GM19468 (cell line): ENCODE data around the gene IL17RC.

ENCODE experiments used
- ATAC-seq: cut with Tn5 transposase; IDR thresholded peaks from one replicate; pipeline ENCODE4 v1.9.1; 2021; ENCODE audit warnings: mild to moderate bottlenecking, moderate library complexity, moderate number of reproducible peaks; ENCODE audit not compliant: unreplicated experiment; ENCODE audit errors: extremely low read depth

The IL17RC gene

DNA sequence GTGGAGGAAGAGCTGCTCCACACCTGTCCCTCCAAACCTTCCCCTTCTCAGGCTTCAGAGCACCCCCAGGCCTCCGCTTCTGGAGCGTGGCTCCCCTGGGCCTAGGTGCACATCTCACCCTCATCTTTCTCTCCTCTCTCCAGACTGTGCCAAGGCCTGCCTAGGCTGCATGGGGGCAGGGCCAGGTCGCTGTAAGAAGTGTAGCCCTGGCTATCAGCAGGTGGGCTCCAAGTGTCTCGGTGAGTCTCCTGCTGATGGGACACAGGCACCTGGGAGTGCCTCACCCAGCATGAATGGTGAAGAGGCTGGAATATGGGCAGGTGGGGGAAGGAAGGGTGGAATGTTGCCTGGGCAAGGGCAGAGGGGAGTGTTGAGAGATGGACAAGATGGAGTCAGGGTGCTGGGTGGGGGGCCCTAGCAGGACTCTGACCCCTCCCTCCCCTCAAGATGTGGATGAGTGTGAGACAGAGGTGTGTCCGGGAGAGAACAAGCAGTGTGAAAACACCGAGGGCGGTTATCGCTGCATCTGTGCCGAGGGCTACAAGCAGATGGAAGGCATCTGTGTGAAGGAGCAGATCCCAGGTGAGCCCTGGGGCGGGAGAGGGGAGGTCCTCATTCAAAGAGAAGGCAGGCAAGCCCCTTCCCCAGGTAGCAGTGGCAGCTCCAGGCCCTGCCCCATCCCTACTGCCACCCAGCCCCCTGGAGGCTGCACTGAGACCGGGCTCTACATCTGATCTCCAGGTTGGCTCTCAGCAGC, 26.2 kb downstream of the IL17RC start:
- ATAC-seq: no peak

DNA sequence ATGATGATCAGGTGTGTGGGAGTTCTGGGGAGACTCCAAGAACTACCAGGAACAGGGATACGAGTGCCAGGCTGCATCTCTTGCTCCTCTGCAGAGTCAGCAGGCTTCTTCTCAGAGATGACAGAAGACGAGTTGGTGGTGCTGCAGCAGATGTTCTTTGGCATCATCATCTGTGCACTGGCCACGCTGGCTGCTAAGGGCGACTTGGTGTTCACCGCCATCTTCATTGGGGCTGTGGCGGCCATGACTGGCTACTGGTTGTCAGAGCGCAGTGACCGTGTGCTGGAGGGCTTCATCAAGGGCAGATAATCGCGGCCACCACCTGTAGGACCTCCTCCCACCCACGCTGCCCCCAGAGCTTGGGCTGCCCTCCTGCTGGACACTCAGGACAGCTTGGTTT, 27.4 kb downstream of the IL17RC start:
- ATAC-seq: no peak

DNA sequence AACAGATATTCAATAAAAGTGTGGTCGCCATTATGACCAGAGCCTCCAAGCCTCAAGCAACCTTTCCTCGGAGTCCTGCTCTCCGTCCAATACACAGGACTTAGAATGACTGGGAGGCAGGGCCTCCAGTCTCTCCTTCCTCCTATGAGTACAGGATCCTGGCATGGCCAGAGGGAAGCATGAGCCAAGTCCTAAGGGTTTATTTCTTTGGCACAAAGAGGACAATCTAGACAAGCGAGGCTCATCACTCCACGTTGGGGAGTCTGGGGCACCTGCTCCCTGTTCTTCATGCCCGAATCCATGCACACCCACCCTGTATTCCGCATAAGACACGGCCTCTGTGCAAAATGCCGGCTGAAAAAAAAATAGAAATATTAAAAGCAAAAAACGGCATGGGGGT, 28.5 kb downstream of the IL17RC start:
- ATAC-seq: no peak

DNA sequence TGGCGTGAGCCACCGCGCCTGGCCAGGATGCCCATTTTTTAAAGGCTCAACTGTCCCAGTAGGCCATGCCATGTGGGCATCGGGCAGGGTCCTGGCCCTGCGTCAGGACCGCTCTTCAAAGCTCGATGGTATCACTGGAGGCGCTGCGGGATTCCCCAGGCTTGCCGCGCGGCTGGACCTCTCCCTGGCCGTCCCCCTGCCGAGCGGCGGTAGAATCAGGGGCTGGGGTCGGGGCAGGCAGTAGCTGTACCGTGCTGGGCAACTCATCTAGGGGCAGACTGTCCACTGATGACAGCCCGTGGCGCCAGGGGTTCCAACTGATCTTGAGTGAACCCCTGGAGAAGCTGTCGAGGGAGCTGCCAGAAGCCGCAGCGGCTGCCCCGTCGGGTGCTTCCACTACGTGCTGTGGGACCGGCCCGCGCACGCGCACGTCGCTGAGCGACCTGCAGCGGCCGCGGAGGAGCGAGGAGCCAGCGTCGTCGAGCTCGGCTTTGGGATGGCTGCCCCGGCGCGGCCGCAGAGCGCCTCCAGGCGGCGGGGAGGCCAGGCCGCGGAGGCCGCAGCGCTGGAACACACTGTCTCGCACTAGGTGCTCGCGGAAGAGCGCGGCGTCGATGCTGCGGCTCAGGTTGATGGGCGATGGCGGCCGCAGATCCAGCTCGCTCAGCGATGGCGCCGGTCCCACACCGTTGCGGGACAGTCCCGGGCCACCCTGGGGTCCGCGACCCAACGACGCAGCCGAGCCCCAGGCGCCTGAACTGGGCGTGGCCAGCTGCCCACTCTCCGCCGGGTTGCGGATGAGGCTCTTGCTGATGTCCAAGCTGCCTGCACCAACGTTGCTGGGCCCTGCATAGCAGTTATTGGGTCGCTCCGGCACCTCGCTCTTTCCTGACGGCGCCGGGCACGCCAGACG, 29.5 kb downstream of the IL17RC start:
- peak; percentile 57 for ATAC-seq

DNA sequence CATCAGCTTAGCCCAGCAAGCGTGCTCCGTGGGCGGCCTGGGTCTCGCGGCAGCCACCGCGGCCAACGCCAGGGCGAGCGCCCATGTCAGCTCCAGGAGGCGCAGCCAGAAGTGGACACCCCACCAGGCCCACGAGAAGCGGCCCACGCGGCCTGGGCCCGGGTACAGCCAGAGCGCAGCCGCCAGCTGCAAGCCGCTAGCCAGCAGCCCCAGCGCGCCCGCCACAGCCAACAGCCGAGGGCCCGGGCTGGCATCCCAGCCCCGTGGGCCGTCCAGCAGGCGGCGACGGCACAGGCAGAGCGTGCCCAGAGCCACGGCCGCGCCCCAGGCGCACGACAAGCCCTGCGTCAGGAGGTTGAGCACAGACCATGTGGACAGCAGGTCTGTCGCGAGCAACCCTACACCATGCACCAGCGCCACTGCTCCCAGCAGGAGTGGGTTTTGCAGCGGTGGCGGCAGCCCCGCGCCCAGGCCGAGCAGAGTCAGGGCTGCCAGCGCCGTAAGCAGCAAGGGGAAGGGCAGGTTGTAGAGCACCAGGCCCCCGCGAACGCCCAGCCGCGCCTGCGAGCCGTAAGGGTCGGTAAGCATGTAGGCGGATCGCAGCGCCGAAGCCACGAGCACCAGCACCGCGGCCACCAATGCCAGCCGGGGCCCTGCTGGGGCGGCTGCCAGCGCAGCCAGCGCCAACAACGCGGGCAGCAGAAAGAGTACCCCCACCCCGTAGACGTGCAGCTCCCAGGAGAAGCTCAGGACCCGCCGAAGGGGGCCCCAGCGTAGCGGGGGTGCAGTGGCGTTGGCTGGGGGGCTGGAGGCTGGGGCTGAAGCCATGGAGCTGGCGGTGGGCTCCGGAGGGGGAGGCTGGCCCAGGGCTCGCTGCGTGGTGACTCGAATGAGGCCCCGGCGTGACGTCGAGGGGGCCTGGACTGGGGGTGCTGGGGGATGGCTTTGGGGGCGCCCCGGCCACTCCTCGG, 30.4 kb downstream of the IL17RC start:
- no peak for ATAC-seq

DNA sequence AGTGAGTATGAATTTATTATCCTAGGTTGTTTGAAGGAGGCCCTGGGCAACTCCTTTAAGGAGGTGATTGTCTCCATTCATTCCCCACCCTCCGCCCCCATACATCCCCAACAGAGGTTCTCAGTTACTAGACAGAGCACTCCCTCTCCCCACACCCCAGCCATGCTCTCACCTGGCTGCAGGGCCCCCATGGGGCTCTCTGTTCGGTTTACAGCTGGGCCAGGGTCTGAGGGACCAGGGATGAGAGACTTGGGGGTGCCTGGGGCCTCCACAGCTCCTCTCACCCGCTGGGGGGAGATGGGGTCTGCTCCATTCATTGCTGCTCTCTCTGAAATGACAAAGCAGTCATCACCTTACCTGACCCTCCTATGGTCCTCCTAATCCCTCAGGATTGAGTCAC, 31.7 kb downstream of the IL17RC start:
- no peak for ATAC-seq

DNA sequence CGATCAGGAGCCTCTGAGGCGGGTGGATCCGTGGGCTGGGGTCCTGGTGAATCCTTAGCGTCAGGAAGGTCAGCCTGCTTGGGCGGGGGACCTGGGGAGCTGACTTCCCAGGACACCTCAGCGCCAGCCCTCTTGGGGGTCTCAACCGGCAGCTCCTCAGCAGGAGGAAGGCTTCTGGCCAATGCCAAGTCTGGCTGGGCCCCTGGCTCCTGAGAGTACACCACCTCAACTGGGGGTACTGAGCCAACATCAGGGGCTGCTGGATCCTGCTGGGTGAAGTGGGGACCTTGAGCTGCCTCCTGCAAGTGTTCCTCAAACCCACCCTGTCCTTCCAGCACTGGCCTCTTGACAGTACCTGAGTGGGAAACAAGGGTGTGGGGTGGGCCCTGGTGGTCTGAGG, 32.2 kb downstream of the IL17RC start:
- no peak for ATAC-seq

DNA sequence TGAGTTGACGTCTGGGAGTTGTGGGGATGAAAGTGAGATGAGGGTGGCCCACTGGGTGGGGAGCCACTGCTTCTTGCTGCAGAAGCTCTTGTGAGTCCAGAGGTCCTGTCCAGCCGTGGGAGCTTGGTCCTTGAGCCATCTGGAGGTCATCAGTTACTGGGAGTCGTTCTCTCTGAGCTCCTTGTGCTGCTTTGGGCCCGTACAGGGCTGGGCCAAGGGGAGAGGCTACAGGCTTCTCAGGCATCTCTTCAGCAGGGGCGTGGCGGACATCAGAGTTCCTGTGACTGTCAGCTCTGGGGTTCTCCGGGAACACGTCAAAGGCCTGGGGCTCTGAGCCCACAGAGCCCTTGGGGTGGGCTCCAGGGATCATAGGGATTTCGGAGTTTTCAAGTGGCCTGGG, 32.7 kb downstream of the IL17RC start:
- no peak for ATAC-seq

DNA sequence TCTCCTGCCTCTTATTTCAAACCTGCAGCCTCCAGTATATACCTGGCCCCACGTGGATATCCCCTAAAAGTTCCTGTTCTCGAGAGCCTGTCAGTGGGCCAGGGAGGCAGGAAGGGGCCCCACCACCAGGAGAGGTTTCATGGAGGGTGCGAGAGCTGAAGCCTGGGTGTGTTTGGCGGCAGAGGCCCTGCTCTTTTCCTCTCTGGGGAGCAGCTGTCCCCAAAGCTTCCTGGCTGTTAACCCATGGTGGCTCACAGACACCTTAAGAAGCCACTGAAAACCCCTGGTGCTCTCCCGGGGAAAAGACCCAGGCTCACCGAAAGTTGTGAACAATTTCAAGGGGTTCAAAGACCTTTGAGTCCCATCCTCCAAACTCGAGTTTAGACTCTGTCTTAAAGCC, 34.2 kb downstream of the IL17RC start:
- ATAC-seq: no peak

DNA sequence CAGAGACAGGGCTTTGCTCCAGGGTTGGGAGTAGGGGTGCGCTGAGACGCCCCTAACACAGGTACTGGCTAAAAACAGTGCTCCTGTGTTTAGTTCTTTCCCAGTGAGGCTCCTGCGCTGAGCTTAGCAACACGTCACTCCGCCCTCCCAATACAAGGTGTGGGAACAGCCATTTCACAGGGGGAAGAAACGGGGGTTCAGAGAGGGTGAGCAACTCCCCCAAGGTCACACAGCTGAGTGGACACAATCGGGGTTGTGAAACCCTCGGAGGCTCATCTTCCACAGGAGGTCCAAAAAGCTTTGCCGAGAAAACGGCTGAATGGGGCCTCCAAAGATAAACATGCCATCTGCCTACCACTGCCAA, 34.7 kb downstream of the IL17RC start:
- no peak for ATAC-seq

DNA sequence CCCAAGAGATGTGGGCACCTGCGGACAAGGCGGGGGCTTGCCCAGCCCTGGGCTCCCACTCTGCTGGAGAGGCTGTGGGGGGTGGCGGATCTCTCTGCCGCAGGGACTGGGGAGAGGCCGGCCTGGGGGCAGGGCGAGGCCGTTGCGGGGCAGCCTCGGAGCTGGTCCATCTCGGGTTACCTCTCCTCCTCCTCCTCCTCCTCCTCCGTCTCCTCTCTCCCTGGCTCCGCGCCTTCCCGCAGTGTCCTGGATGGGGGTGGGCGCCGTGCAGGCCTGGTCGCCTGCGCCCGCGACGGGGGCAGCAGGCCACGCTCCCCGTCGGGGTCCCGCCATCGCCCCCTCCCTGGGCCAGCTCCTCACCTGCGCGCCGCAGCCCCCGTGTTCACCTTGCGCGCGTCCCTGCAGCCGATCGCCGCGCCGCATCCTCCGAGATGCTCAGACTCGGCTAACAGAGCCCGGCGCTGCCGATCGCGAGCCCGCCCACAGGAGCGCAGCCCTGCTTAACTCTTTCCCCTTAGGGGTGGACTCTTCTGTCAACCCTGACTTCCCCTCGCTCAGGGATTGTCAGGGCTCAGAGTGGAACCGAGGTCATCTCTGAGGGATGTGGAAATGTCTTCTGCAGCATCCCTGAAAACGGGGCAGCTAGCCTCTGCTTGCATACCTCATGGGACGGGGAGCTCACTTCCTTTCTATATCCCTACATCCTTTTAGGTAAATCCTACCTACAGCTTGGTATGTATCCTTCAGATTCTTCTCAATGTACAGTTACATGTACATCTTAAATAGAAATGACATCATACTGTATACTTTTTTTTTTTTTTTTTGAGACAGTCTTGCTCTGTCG, 35.3 kb downstream of the IL17RC start, which contains the start of gene PRRT3:
TSS of gene PRRT3 (minus strand) at position 447 of the 844 bp plus-strand sequence. CDS start 2,293 bp downstream, outside the sequence.
- ATAC-seq: peak; percentile 76

DNA sequence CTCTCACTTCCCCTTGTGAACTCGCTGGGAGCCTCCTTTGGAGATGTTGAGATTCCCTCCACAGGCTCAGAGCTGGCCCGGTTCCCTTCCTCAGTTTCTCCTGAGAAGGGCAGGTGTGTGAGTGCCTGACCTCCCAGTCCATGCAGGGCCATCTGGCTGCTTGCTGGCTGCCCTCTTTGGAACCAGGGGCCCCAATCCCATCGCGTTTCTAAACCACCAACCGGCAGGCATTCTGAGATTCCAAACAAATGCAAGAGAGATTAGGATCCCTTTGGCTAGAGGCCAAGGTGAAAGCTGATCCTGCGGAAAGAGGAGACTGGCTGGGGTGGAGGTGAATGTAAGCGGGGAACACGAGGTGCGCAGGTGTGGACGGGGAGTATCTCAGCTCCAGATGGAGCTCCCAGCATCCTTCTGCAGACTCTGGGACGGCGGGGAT, 38.2 kb downstream of the IL17RC start:
- ATAC-seq: no peak

DNA sequence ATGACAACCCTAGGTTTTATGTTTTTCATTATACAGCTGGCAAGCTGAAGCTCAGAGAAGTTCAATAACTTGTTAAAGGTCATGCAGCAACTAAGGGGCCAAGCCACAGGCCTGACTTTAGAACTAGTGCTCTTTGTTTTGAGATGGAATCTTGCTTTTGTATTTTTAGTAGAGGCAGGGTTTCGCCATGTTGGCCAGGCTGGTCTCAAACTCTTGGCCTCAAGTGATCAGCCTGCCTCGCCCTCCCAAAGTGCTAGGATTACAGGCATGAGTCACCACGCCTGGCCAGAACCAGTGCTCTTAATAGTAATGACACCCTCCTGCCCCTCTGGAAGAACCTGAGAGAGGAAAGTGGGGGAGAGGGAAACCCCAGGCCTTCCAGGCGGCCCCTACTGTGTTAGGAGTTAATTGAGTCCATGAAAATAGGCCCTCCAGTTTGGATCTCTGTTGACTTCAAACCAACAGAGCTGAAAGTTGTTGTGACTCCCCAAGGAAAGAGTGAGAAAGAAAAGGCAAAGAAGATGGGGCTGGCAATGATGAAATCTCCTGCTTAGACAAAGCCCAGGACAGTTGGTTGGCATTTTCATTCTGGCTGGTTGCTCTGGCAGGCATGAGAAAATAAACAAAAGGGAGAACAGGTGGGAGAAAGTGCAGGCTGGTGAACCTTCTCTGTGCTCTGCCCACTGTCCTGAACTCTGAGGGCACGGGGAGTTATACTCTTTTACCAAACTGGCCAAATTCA, 38.9 kb downstream of the IL17RC start:
- no peak for ATAC-seq

DNA sequence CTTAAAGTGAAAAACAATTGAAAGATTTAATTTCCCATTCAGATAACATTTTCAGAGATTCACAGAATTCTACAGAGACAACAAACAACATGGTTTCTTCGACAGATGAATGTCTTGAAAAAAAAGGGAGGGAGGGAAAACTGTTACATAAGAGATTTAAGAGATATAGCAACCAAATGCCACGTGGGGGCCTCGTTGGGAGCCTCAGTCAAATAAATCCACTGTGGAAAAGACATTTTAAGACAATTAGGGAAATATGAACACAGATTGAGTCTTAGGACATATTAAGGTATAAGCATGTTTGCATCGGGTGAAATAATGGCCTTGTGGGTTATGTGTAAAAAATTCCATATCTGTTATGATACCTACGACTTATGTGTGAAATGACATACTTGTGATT, 40.3 kb downstream of the IL17RC start:
- ATAC-seq: no peak

DNA sequence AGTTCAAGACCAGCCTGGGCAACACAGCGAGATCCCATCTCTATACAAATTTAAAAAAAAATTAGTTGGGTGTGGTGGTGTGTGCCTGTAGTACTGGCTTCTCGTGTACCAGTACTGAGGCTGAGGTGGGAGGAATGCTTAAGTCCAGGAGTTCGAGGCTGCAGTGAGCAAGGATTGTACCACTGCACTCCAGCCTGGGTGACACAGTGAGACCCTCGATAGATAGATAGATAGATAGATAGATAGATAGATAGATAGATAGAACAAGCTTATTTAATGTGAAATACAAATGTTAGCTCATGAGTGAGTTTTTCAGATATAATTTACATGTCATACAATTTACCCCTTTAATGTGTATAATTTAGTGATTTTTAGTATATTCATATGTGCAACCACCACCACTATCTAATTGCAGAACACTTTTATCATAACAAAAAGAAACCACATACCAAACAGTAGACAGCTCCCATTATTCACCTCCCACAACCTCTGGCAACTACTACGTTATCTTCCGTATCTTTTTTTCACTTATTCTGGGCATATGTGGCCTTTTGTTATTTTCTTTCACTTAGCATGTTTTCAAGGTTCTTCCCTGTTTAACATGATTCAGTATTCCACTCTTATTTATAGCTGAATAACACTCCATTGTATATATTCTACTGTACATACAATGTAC, 48.4 kb downstream of the IL17RC start:
- ATAC-seq: no peak

DNA sequence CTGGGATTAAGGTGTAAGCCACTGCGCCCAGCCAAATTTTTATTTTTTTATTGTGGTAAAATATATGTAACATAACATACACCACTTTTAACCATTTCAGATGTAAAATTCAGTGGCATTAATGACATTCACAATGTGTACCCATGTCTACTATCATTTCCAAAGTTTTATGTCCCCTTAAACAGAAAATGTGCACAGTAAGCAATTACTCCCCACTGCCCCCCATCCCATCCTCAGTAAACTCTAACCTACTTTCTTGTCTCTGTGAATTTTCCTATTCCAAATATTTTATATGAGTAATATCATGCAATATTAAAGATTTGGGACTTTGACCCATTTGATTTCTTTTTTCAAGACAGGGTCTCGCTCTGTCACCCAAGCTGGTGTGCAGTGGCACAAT, 49.9 kb downstream of the IL17RC start:
- ATAC-seq: no peak

DNA sequence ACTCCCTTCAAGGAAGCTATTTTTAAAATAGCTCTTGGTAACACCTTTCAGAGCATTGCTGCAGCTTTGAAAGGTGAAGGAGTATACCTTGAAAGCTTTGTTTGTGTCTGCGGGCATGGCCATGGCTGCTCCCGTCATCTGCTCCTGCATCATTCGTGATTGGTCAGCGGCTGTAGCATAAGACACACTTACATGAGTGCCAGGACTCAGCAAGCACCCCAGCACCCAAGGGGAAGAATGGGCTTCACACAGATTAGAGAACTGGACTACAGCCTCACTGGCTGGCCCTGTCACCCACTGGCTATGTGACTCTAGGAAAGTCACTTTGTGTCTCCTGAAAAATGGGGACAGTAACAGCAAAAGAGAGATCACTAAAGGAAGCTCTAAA, 52.7 kb downstream of the IL17RC start:
- ATAC-seq: no peak

DNA sequence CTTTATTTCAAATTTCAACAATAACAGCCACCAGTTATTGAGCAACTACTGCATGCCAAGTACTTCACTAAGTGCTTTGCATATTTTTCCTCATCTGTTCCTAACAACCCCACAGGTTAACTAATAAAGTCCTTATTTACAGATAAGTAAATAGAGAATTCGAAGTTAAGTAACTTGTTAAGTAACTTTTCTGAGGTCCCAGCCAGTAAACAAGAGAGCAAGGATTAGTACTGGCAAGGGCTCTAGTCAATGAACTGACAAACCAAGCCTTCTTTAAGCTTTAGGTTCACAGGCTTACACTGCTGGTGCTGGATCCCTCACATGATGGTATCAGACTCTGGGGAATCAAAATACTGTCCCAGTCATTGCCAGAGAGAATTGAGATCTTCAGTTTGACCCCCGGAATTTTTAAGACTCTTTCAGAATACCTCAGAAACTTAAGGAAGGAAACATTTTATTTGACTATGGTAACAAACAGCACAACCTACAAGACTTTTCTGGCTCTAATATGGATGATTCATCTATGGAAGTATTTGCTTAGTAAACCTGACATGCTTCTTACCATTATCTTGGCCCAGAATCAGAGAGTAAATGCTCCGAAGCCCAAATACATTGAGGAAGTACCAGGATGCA, 53.2 kb downstream of the IL17RC start:
- ATAC-seq: no peak
